Adrenal gland (tissue), 12 donors: ENCODE results near the gene FASN. TPM values are rescaled to one million over a fixed set of nuclear protein-coding genes. Genes with fewer than 3 reads are reported as not detected.

ENCODE experiments used
- DNase-seq, 7 donors: peaks; one replicate each; pipeline ENCODE4 v3.0.0-alpha.2; 2019 to 2020
- H3K27ac ChIP-seq, 5 donors: fragments of 200-600 bp; sonication (generic) in 4 of 5; 1 replicate in 3 of 5; 2 replicates in 2 of 5; pipeline versions ENCODE4 v1.5.1 to v1.8.0; 2016 to 2020; ENCODE audit warnings: mild to moderate bottlenecking in 1 of 5
- H3K27me3 ChIP-seq: fragments of 200-600 bp; 2 replicates; pipeline ENCODE4 v1.8.0; 2021
- H3K36me3 ChIP-seq, 2 donors: fragments of 200-600 bp; replicated peaks in 1 of 2; 1 replicate in 1 of 2; 2 replicates in 1 of 2; pipeline versions ENCODE4 v1.5.1 to v1.8.0; 2018 to 2022
- H3K4me1 ChIP-seq, 2 donors: fragments of 200-600 bp; replicated peaks in 1 of 2; 1 replicate in 1 of 2; 2 replicates in 1 of 2; pipeline versions ENCODE4 v1.5.1 to v1.8.0; 2018 to 2021
- H3K4me3 ChIP-seq, 4 donors: fragments of 200-600 bp; sonication (generic) in 3 of 4; one replicate each; pipeline ENCODE4 v1.5.1; 2016 to 2018
- H3K9me3 ChIP-seq, 3 donors: fragments of 200-600 bp; sonication (generic) in 1 of 3; replicated peaks in 1 of 3; 1 replicate in 2 of 3; 2 replicates in 1 of 3; pipeline versions ENCODE4 v1.5.1 to v1.8.0; 2016 to 2021
- CTCF ChIP-seq, 6 experiments: fragments of 450-650 bp in 4 of 6; fragments of 200-600 bp in 2 of 6; sonication (generic) in 1 of 6; IDR thresholded peaks; 1 replicate in 5 of 6; 2 replicates in 1 of 6; pipeline versions ENCODE4 v1.5.1 to v1.8.0; 2016 to 2021; ENCODE audit warnings: antibody characterized with exemption in 6 of 6, mild to moderate bottlenecking in 2 of 6, moderate library complexity in 1 of 6
- POLR2A ChIP-seq, 2 donors: fragments of 450-650 bp; IDR thresholded peaks; one replicate each; pipeline ENCODE4 v1.6.1; 2017; ENCODE audit warnings: antibody characterized with exemption in 2 of 2, mild to moderate bottlenecking in 2 of 2, moderate library complexity in 1 of 2
- WGBS, 4 donors: extraction: QIAGEN DNeasy Blood & Tissue Kit in 2 of 4; methylation state at CpG; one replicate each; pipeline versions ENCODE4 v1.1.5 to v1.1.7; 2013 to 2017; 5-methylcytosine and 5-hydroxymethylcytosine counted together
- intact Hi-C, 2 donors: fragments of 100-400 bp; cut with DNase I; formaldehyde crosslinking; loops; one replicate each; pipeline versions ENCODE4 v1.14.1 to v1.15.0; 2022 to 2023
- polyA plus RNA-seq, 3 donors: library from polyadenylated mRNA; stranded (reverse); fragments of 200-250 nt in 2 of 3; fragments of 350-450 nt in 1 of 3; fragmentation: Illumina TruSeq in 1 of 3; extraction: RNeasy Lipid Tissue Mini Kit (QIAGEN cat#74804) in 1 of 3; gene quantifications; one replicate each; pipeline ENCODE4 v1.2.3, GENCODE V29; 2013 to 2014
- total RNA-seq, 9 donors: library from RNA; depleted of rRNA in 4 of 9; stranded (reverse); fragments of >200 nt in 4 of 9; fragments of 120-200 nt in 1 of 9; fragmentation: NEBNext Ultra II Directional in 1 of 9; extraction: Animal tissue kit (Norgen Biotek cat#: 25700) in 1 of 9; gene quantifications; one replicate each; pipeline versions ENCODE4 v1.1.0 to v1.2.4, GENCODE V29; 2013 to 2023
- donor health status: healthy with polysubstance abuse.
- donor health status: Bipolar disorder and iron deficiency.
- donor health status: DM: yes; HTN: yes; CAD: no.
- donor health status: DM: no; HTN: no; CAD: no.
- donor health status: DM: no; HTN: no; CAD: no.
- donor health status: DM: yes; HTN: yes; CAD: no.

The FASN gene
- total and polyA plus RNA-seq, 12 donors, result 18.9 to 276 (median 79.7) TPM

GRCh38 chr17:82120148-82120547, 22.1 kb upstream of the FASN start:
- TF ChIP-seq CTCF (IDR thresholded peaks at IDR 0.05) (no peak), POLR2A (IDR thresholded peaks at IDR 0.05) (no peak)
- WGBS, 4 donors, result 73 to 79% (median 78%) methylated on average over 12 of the region's 12 CpGs
- intact Hi-C loops, result no loop called here
- Histone ChIP-seq H3K4me3 (no peak overlapping the region), H3K36me3 (no peaks in the 10 kb centered on the region), H3K27ac (no peak overlapping the region), H3K4me1 (no peaks in the 10 kb centered on the region), H3K27me3 (no peaks in the 10 kb centered on the region), H3K9me3 (no peaks in the 10 kb centered on the region)
- DNase-seq, result no peak

GRCh38 chr17:82118815-82119380, 20.9 kb upstream of the FASN start:
- WGBS, 4 donors, result 69 to 76% (median 76%) methylated on average over 12 of the region's 12 CpGs
- intact Hi-C loops, result no loop called here
- Histone ChIP-seq H3K36me3 (no peaks in the 10 kb centered on the region), H3K9me3 (no peaks in the 10 kb centered on the region), H3K4me3 (no peak overlapping the region), H3K4me1 (no peaks in the 10 kb centered on the region), H3K27me3 (no peaks in the 10 kb centered on the region), H3K27ac (no peak overlapping the region)
- TF ChIP-seq POLR2A (IDR thresholded peaks at IDR 0.05) (no peak), CTCF (IDR thresholded peaks at IDR 0.05) (no peak)
- DNase-seq, result no peak

GRCh38 chr17:82118168-82118814, 20.3 kb upstream of the FASN start:
- H3K9me3 ChIP-seq, result no peaks in the 10 kb centered on the region
- intact Hi-C loops, result no loop called here

More at GRCh38 chr17:82118168-82118814, 20.3 kb upstream of the FASN start:
- 87 to 94% (median 89%) methylated on average over 13 to 18 of the region's 18 CpGs for WGBS, 4 donors
- DNase-seq, result no peak
- Histone ChIP-seq H3K27ac (no peak overlapping the region), H3K36me3 (peaks cover 0 to 6% of the 10 kb centered on the region in 2 donors), H3K27me3 (no peaks in the 10 kb centered on the region), H3K4me3 (no peak overlapping the region), H3K4me1 (no peaks in the 10 kb centered on the region)
- no peak for TF ChIP-seq CTCF (IDR thresholded peaks at IDR 0.05)
- TF ChIP-seq POLR2A (IDR thresholded peaks at IDR 0.05), result no peak
